SK-N-SH (cell line): ENCODE results near the gene ENPP5. TPM values are rescaled to one million over a fixed set of nuclear protein-coding genes. Genes with fewer than 3 reads are reported as not detected.

Experiments
- CTCF ChIA-PET: fragments of 300-600, 350-600 bp; formaldehyde crosslinking; extraction: SDS; loops from one replicate; lab custom pipeline; 2021; lab: Yijun Ruan, JAX
- POLR2A ChIA-PET: fragments of 350-600 bp; sonication (Branson Sonifier 250); formaldehyde crosslinking; extraction: SDS; loops from one replicate; lab custom pipeline; 2020; ENCODE audit warnings: antibody characterized with exemption, inconsistent platforms; lab: Yijun Ruan, JAX
- DNase-seq: peaks from one replicate; pipeline ENCODE4 v3.0.0; 2012
- H2AFZ ChIP-seq: fragments of 200-600 bp; sonication (generic); 2 replicates; pipeline ENCODE4 v1.8.1; 2016; ENCODE audit warnings: antibody characterized with exemption, mild to moderate bottlenecking, low read depth
- H3F3A ChIP-seq: fragments of 200-600 bp; sonication (generic); replicated peaks from 2 replicates; pipeline ENCODE3; 2016; ENCODE audit warnings: antibody characterized with exemption, mild to moderate bottlenecking; ENCODE audit not compliant: insufficient read depth
- H3K27ac ChIP-seq, 2 experiments: fragments of 200-500 bp in 1 of 2; fragments of 200-600 bp in 1 of 2; sonication (Bioruptor generic) in 1 of 2; sonication (generic), shearing (Covaris generic) in 1 of 2; 2 replicates each; pipeline versions ENCODE4 v1.5.1 to v1.6.1; 2014 to 2016; ENCODE audit warnings: low read depth in 2 of 2, inconsistent platforms in 1 of 2, low read length in 1 of 2, mild to moderate bottlenecking in 1 of 2, mixed read lengths in 1 of 2
- H3K27me3 ChIP-seq: fragments of 200-600 bp; sonication (generic), shearing (Covaris generic); 2 replicates; pipeline ENCODE4 v1.6.1; 2016; ENCODE audit warnings: mixed run types; ENCODE audit not compliant: insufficient read depth
- H3K36me3 ChIP-seq, 2 experiments: fragments of 200-500 bp in 1 of 2; fragments of 200-600 bp in 1 of 2; sonication (Bioruptor generic) in 1 of 2; sonication (generic) in 1 of 2; replicated peaks in 1 of 2; 2 replicates each; pipeline versions ENCODE3 to v1.5.1; 2014 to 2016; ENCODE audit warnings: low read length in 1 of 2, mild to moderate bottlenecking in 1 of 2; ENCODE audit not compliant: insufficient read depth in 2 of 2, control insufficient read depth in 1 of 2
- H3K4me1 ChIP-seq, 2 experiments: fragments of 200-500 bp in 1 of 2; fragments of 200-600 bp in 1 of 2; sonication (Bioruptor generic) in 1 of 2; sonication (generic), shearing (Covaris generic) in 1 of 2; 2 replicates each; pipeline versions ENCODE4 v1.5.1 to v1.6.1; 2014 to 2016; ENCODE audit warnings: low read depth in 1 of 2, low read length in 1 of 2, mixed run types in 1 of 2; ENCODE audit not compliant: insufficient read depth in 2 of 2, control insufficient read depth in 1 of 2
- H3K4me2 ChIP-seq: fragments of 200-600 bp; sonication (generic), shearing (Covaris generic); 2 replicates; pipeline ENCODE4 v1.6.1; 2017; ENCODE audit warnings: mixed run types
- H3K4me3 ChIP-seq, 2 experiments: fragments of 200-500 bp in 1 of 2; fragments of 200-600 bp in 1 of 2; sonication (Bioruptor generic) in 1 of 2; sonication (generic), shearing (Covaris generic) in 1 of 2; 2 replicates each; pipeline versions ENCODE4 v1.5.1 to v1.8.1; 2014 to 2016; ENCODE audit warnings: low read depth in 2 of 2, inconsistent platforms in 1 of 2, low read length in 1 of 2, mild to moderate bottlenecking in 1 of 2, mixed read lengths in 1 of 2, moderate library complexity in 1 of 2
- H3K79me2 ChIP-seq: fragments of 200-600 bp; sonication (generic); 2 replicates; pipeline ENCODE4 v1.8.1; 2017; ENCODE audit warnings: mild to moderate bottlenecking; ENCODE audit not compliant: insufficient read depth
- H3K9ac ChIP-seq: fragments of 200-600 bp; sonication (generic); 2 replicates; pipeline ENCODE4 v1.6.1; 2017; ENCODE audit warnings: mixed run types
- H3K9me2 ChIP-seq: fragments of 200-600 bp; sonication (generic); 2 replicates; pipeline ENCODE4 v1.6.1; 2017; ENCODE audit warnings: mixed run types
- H3K9me3 ChIP-seq: fragments of 200-600 bp; sonication (generic); 2 replicates; pipeline ENCODE4 v1.6.1; 2017; ENCODE audit warnings: mixed run types, mild to moderate bottlenecking, moderate library complexity
- H4K20me1 ChIP-seq: fragments of 200-600 bp; sonication (generic); 2 replicates; pipeline ENCODE4 v1.6.1; 2017; ENCODE audit warnings: mild to moderate bottlenecking, mixed run types; ENCODE audit not compliant: insufficient read depth
- CHD2 ChIP-seq: fragments of 150-350 bp; IDR thresholded peaks from 2 replicates; pipeline ENCODE4 v1.6.1; 2018; ENCODE audit warnings: low read length; ENCODE audit not compliant: partially characterized antibody
- CTCF ChIP-seq: fragments of 200-600 bp; sonication (generic); IDR thresholded peaks from 2 replicates; pipeline ENCODE4 v1.6.1; 2017; ENCODE audit warnings: antibody characterized with exemption, mild to moderate bottlenecking, moderate library complexity
- ELF1 ChIP-seq: IDR thresholded peaks from 2 replicates; pipeline ENCODE4 v1.4.0; 2012
- FOXJ3 ChIP-seq: sonication (generic); formaldehyde crosslinking; IDR thresholded peaks from 2 replicates; pipeline ENCODE4 v1.5.1; 2020; ENCODE audit warnings: mild to moderate bottlenecking, missing genetic modification reagents
- GABPA ChIP-seq: IDR thresholded peaks from 2 replicates; pipeline ENCODE4 v1.4.0; 2012; ENCODE audit warnings: low read depth, mild to moderate bottlenecking
- GATA2 ChIP-seq: sonication (generic); formaldehyde crosslinking; IDR thresholded peaks from 2 replicates; pipeline ENCODE4 v1.5.0; 2020; ENCODE audit warnings: mild to moderate bottlenecking, missing genetic modification reagents
- MEF2A ChIP-seq: IDR thresholded peaks from 2 replicates; pipeline ENCODE4 v1.4.0; 2012; ENCODE audit warnings: low read depth, borderline replicate concordance
- NFIC ChIP-seq: IDR thresholded peaks from 2 replicates; pipeline ENCODE4 v1.4.0; 2012; ENCODE audit warnings: borderline replicate concordance
- POLR2AphosphoS5 ChIP-seq: IDR thresholded peaks from 2 replicates; pipeline ENCODE4 v1.6.1; 2012; ENCODE audit warnings: low read depth, low read length
- RFX5 ChIP-seq: IDR thresholded peaks from 2 replicates; pipeline ENCODE4 v1.6.1; 2012; ENCODE audit warnings: mild to moderate bottlenecking, improper control_type of control experiment, low read length
- TAF1 ChIP-seq: IDR thresholded peaks from 2 replicates; pipeline ENCODE4 v1.6.1; 2012; ENCODE audit warnings: low read depth, mild to moderate bottlenecking, low read length, moderate library complexity, borderline replicate concordance
- TCF12 ChIP-seq: IDR thresholded peaks from 2 replicates; pipeline ENCODE4 v1.4.0; 2012
- WGBS: methylation state at CpG from one replicate; pipeline ENCODE4 v1.1.6; 2017; ENCODE audit warnings: low lambda C conversion rate; 5-methylcytosine and 5-hydroxymethylcytosine counted together
- polyA plus RNA-seq, 3 experiments: library from polyadenylated mRNA; depleted of rRNA; stranded (reverse); fragments of >200 nt; gene quantifications; 2 replicates each; pipeline ENCODE4 v1.2.3, GENCODE V29; 2012
- TF ChIP-seq, protein P1 (sequence below): fragments of 150-350 bp; IDR thresholded peaks from 2 replicates; pipeline ENCODE4 v1.6.1; 2016; ENCODE audit warnings: mild to moderate bottlenecking, low read depth, low read length
- TF ChIP-seq, protein P2 (sequence below): fragments of 150-350 bp; IDR thresholded peaks from 2 replicates; pipeline ENCODE4 v1.6.1; 2017; ENCODE audit warnings: antibody characterized with exemption, low read length, low read depth, borderline replicate concordance
- TF ChIP-seq, protein P3 (sequence below): IDR thresholded peaks from 2 replicates; pipeline ENCODE4 v1.4.0; 2012; ENCODE audit warnings: low read depth
- TF ChIP-seq, protein P4 (sequence below): IDR thresholded peaks from 2 replicates; pipeline ENCODE4 v1.4.0; 2012; ENCODE audit warnings: low read depth, borderline replicate concordance

ENPP5 gene
- polyA plus RNA-seq, 1 of the 3 experiments (the other 2 are of a cell fraction), result not detected

DNA sequence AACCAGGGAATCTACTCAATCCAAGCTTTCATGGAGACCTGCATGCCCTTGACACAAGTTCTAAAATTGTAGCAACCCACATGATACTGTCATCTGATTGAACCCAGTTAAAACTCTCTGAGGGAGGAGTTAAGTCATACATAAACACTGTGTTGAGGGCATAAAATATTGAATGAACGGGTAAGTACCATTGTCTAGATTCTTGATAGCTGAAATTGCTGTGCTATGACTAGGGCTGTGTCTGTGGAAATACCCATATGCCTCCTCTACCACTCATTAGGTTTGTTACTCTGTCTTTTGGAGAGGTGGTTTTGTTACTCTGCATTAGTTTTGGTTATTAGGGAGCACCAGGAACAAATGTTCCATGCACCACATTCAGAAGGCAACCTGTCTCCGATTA is 33.4 kb downstream of the ENPP5 start:
- H3F3A ChIP-seq, result no peaks in the 10 kb centered on the region
- no peak overlapping the region for H3K27ac ChIP-seq
- H3K9ac ChIP-seq, result no peak overlapping the region
- H3K4me3 ChIP-seq, result no peak overlapping the region
- H3K36me3 ChIP-seq, result no peaks in the 10 kb centered on the region
- DNase-seq, result no peak
- H2AFZ ChIP-seq, result no peak overlapping the region
- no peaks in the 10 kb centered on the region for H3K9me2 ChIP-seq
- no peaks in the 10 kb centered on the region for H4K20me1 ChIP-seq
- no peaks in the 10 kb centered on the region for H3K79me2 ChIP-seq
- no peaks in the 10 kb centered on the region for H3K9me3 ChIP-seq
- ChIA-PET POLR2A (no interaction called here), CTCF (no interaction called here)
- no peaks in the 10 kb centered on the region; the same call in 1 of the 2 replicates for H3K27me3 ChIP-seq
- no peaks in the 10 kb centered on the region for H3K4me1 ChIP-seq
- WGBS, result 0% methylated on average over 2 of the region's 2 CpGs
- TF ChIP-seq FOXJ3 (CRISPR knock-in tag) (no peak), ELF1 (no peak), CHD2 (no peak), GATA2 (no peak), CTCF (no peak), MEF2A (no peak), RFX5 (no peak), TAF1 (no peak), TCF12 (no peak), GABPA (no peak), POLR2AphosphoS5 (no peak), NFIC (no peak)
- TF ChIP-seq, protein P1, sequence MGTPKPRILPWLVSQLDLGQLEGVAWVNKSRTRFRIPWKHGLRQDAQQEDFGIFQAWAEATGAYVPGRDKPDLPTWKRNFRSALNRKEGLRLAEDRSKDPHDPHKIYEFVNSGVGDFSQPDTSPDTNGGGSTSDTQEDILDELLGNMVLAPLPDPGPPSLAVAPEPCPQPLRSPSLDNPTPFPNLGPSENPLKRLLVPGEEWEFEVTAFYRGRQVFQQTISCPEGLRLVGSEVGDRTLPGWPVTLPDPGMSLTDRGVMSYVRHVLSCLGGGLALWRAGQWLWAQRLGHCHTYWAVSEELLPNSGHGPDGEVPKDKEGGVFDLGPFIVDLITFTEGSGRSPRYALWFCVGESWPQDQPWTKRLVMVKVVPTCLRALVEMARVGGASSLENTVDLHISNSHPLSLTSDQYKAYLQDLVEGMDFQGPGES, result no peak
- TF ChIP-seq, protein P2, sequence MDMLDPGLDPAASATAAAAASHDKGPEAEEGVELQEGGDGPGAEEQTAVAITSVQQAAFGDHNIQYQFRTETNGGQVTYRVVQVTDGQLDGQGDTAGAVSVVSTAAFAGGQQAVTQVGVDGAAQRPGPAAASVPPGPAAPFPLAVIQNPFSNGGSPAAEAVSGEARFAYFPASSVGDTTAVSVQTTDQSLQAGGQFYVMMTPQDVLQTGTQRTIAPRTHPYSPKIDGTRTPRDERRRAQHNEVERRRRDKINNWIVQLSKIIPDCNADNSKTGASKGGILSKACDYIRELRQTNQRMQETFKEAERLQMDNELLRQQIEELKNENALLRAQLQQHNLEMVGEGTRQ, result no peak
- TF ChIP-seq, protein P3, sequence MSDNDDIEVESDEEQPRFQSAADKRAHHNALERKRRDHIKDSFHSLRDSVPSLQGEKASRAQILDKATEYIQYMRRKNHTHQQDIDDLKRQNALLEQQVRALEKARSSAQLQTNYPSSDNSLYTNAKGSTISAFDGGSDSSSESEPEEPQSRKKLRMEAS, result no peak
- TF ChIP-seq, protein P4, sequence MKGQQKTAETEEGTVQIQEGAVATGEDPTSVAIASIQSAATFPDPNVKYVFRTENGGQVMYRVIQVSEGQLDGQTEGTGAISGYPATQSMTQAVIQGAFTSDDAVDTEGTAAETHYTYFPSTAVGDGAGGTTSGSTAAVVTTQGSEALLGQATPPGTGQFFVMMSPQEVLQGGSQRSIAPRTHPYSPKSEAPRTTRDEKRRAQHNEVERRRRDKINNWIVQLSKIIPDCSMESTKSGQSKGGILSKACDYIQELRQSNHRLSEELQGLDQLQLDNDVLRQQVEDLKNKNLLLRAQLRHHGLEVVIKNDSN, result no peak
- H3K4me2 ChIP-seq, result no peak overlapping the region
